ENCODE measurements around the gene ANKRD27.

The ANKRD27 gene

GRCh38 chr19:32672841-32673240 lies 2.1 kb downstream of the ANKRD27 start:
- TF ChIP-seq GLIS3 (CRISPR knock-in tag; IDR thresholded peaks at IDR 0.05) (no peak), SNAI2 (CRISPR knock-in tag; IDR thresholded peaks at IDR 0.05) (no peak)
- ATAC-seq = no peak

- TF ChIP-seq GLIS3 (CRISPR knock-in tag; IDR thresholded peaks at IDR 0.05) (no peak), ZC3H10 (CRISPR knock-in tag; IDR thresholded peaks at IDR 0.05) (no peak), TOX (CRISPR knock-in tag; IDR thresholded peaks at IDR 0.05; ENCODE audit: borderline replicate concordance) (no peak), ISL1 (CRISPR knock-in tag; IDR thresholded peaks at IDR 0.05) (no peak), PATZ1 (CRISPR knock-in tag; IDR thresholded peaks at IDR 0.05; ENCODE audit: borderline replicate concordance) (no peak), ZNF8 (CRISPR knock-in tag; IDR thresholded peaks at IDR 0.05) (no peak), SNAI2 (CRISPR knock-in tag; IDR thresholded peaks at IDR 0.05) (no peak), ZNF565 (CRISPR knock-in tag; conservative IDR thresholded peaks at IDR 0.05; ENCODE audit: low read depth) (no peak), PPARA (CRISPR knock-in tag; IDR thresholded peaks at IDR 0.05; ENCODE audit: borderline replicate concordance) (no peak), TSHZ2 (CRISPR knock-in tag; IDR thresholded peaks at IDR 0.05) (no peak), ZFP30 (CRISPR knock-in tag; IDR thresholded peaks at IDR 0.05) (no peak), TCF4 (CRISPR knock-in tag; IDR thresholded peaks at IDR 0.05; ENCODE audit: borderline replicate concordance) (no peak), ZNF70 (CRISPR knock-in tag; IDR thresholded peaks at IDR 0.05) (no peak), ESRRG (CRISPR knock-in tag; IDR thresholded peaks at IDR 0.05) (no peak), CSRNP3 (CRISPR knock-in tag; IDR thresholded peaks at IDR 0.05) (no peak), POU6F1 (CRISPR knock-in tag; IDR thresholded peaks at IDR 0.05; ENCODE audit: borderline replicate concordance, low read depth) (no peak), OSR1 (CRISPR knock-in tag; IDR thresholded peaks at IDR 0.05) (no peak), CSDC2 (CRISPR knock-in tag; IDR thresholded peaks at IDR 0.05) (no peak), BACH2 (CRISPR knock-in tag; IDR thresholded peaks at IDR 0.05; ENCODE audit: borderline replicate concordance) (no peak), ARNTL (CRISPR knock-in tag; IDR thresholded peaks at IDR 0.05; ENCODE audit: borderline replicate concordance, low read depth) (no peak)
- no peak for ATAC-seq
Measured at GRCh38 chr19:32671883-32672593, 2.9 kb downstream of the ANKRD27 start.

GRCh38 chr19:32669310-32669709 lies 5.7 kb downstream of the ANKRD27 start:
- ATAC-seq = no peak
- TF ChIP-seq BACH2 (CRISPR knock-in tag; IDR thresholded peaks at IDR 0.05; ENCODE audit: borderline replicate concordance) (no peak), SNAI2 (CRISPR knock-in tag; IDR thresholded peaks at IDR 0.05) (no peak), GLIS3 (CRISPR knock-in tag; IDR thresholded peaks at IDR 0.05) (no peak), ZNF8 (CRISPR knock-in tag; IDR thresholded peaks at IDR 0.05) (no peak), CREB5 (CRISPR knock-in tag; IDR thresholded peaks at IDR 0.05; ENCODE audit: low read depth) (no peak), ZFP3 (CRISPR knock-in tag; IDR thresholded peaks at IDR 0.05) (no peak), RARB (CRISPR knock-in tag; IDR thresholded peaks at IDR 0.05) (no peak), ZC3H10 (CRISPR knock-in tag; IDR thresholded peaks at IDR 0.05) (no peak), PPARA (CRISPR knock-in tag; IDR thresholded peaks at IDR 0.05; ENCODE audit: borderline replicate concordance) (no peak), ZNF565 (CRISPR knock-in tag; conservative IDR thresholded peaks at IDR 0.05; ENCODE audit: low read depth) (no peak), CSRNP3 (CRISPR knock-in tag; IDR thresholded peaks at IDR 0.05) (no peak), TCF4 (CRISPR knock-in tag; IDR thresholded peaks at IDR 0.05; ENCODE audit: borderline replicate concordance) (no peak), OSR1 (CRISPR knock-in tag; IDR thresholded peaks at IDR 0.05) (no peak), TSHZ2 (CRISPR knock-in tag; IDR thresholded peaks at IDR 0.05) (no peak), ESRRG (CRISPR knock-in tag; IDR thresholded peaks at IDR 0.05) (no peak), ZNF70 (CRISPR knock-in tag; IDR thresholded peaks at IDR 0.05) (no peak), CSDC2 (CRISPR knock-in tag; IDR thresholded peaks at IDR 0.05) (no peak)
